Colonic mucosa (tissue), 4 donors: ENCODE results near the gene FAM53A. TPM values are rescaled to one million over a fixed set of nuclear protein-coding genes. Genes with fewer than 3 reads are reported as not detected.

ENCODE experiments used
- DNase-seq: peaks from one replicate; pipeline ENCODE4 v3.0.0-alpha.2; 2020
- H3K27ac ChIP-seq: fragments of 200-600 bp; one replicate; pipeline ENCODE4 v1.8.0; 2021
- H3K27me3 ChIP-seq: fragments of 200-600 bp; one replicate; pipeline ENCODE4 v1.8.0; 2021
- H3K36me3 ChIP-seq: fragments of 200-600 bp; one replicate; pipeline ENCODE4 v1.8.0; 2021
- H3K4me1 ChIP-seq: fragments of 200-600 bp; one replicate; pipeline ENCODE4 v1.8.0; 2021; ENCODE audit warnings: mild to moderate bottlenecking
- H3K4me3 ChIP-seq: fragments of 200-600 bp; one replicate; pipeline ENCODE4 v1.8.0; 2021
- H3K9ac ChIP-seq, 2 donors: one replicate each; pipeline ENCODE4 v1.7.0; 2013; ENCODE audit warnings: control low read depth in 2 of 2, low read depth in 2 of 2, low read length in 2 of 2
- H3K9me3 ChIP-seq: fragments of 200-600 bp; one replicate; pipeline ENCODE4 v1.8.0; 2021
- intact Hi-C: fragments of 100-400 bp; cut with DNase I; formaldehyde crosslinking; loops from one replicate; pipeline ENCODE4 v1.14.1; 2022
- total RNA-seq, 2 donors: library from RNA; stranded (reverse); fragmentation: NEBNext Ultra II Directional in 1 of 2; extraction: Animal tissue kit (Norgen Biotek cat#: 25700) in 1 of 2; gene quantifications; one replicate each; pipeline ENCODE4 v1.2.1, GENCODE V29; 2021
- TF ChIP-seq, protein P1 (sequence below): fragments of 200-600 bp; IDR thresholded peaks from one replicate; pipeline ENCODE4 v1.8.0; 2022; ENCODE audit warnings: antibody characterized with exemption, mild to moderate bottlenecking
- donor health status: healthy.
- donor health status: DM: no; HTN: no; CAD: no.
- donor health status: DM: no; HTN: no; CAD: no.

FAM53A gene
- total RNA-seq, 2 donors from 2014 or later = 0.86 to 1.5 TPM

DNA sequence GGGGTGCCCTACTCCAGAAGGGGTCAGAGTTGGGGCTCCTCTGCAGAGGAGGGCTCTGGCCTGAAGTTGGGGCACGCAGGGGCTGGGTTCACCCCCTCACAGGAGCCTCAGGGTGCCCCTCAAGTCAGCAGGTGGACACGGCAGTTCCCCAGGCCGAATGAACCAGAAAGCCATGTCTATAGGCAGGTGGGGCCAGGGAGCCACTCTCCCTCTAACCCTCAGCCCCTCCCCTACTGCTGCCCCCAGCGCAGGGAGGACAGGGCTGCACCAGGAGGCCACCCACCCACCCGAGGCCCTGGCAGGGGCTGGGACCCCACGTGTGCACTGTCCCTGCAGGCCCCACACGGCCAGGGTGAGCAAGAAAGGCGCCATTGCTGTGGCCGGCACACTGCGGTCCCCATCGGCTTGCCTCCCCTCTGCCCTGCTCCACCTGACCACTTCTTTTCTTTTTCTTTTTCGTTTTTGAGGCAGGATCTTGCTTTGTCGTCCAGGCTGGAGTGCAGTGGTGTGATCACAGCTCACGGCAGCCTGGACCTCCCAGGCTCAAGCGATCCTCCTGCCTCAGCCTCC, 83.8 kb downstream of the FAM53A start:
- TF ChIP-seq, protein P1, sequence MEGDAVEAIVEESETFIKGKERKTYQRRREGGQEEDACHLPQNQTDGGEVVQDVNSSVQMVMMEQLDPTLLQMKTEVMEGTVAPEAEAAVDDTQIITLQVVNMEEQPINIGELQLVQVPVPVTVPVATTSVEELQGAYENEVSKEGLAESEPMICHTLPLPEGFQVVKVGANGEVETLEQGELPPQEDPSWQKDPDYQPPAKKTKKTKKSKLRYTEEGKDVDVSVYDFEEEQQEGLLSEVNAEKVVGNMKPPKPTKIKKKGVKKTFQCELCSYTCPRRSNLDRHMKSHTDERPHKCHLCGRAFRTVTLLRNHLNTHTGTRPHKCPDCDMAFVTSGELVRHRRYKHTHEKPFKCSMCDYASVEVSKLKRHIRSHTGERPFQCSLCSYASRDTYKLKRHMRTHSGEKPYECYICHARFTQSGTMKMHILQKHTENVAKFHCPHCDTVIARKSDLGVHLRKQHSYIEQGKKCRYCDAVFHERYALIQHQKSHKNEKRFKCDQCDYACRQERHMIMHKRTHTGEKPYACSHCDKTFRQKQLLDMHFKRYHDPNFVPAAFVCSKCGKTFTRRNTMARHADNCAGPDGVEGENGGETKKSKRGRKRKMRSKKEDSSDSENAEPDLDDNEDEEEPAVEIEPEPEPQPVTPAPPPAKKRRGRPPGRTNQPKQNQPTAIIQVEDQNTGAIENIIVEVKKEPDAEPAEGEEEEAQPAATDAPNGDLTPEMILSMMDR = no peak
- H3K4me3 ChIP-seq = no peak overlapping the region
- DNase-seq = no peak
- no peaks in the 10 kb centered on the region for H3K4me1 ChIP-seq
- no peak overlapping the region for H3K9ac ChIP-seq
- no peak overlapping the region for H3K27ac ChIP-seq
- no peaks in the 10 kb centered on the region for H3K27me3 ChIP-seq
- no peaks in the 10 kb centered on the region for H3K36me3 ChIP-seq
- intact Hi-C loops = no loop called here
- no peaks in the 10 kb centered on the region for H3K9me3 ChIP-seq

DNA sequence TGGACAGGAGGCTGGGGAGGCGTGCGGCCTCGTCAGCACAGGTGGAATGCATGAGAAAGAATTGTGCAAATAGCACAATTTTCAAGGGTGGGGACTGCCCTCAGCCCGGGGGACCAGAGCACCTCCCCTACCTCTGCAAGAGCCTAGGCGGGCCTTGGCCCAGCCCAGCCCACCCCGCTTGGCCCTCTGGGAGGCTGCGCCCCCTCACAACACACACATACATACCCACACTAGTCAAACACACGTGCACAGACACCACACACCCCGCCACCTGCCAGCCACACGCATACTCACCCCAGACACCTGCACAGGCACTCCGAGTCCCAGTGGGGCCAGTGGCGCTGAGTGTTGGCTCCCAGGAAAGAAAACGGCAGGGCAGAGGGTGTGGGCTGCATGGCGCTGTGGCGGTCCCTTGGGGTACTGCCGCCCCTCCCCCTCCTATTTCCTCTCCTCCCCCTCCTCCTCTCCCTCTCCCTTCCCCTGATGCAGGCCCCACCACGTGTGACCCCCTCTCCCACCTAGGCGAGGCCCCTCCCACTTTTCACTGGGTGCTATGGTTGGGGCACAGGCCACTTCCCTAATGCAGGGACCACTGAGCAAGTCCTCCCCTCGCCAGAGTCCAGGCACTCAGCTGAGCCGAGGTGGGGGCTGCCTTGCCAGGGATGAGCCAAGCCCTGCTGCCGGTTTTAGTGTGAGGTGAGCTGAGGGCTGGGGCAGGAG, 84.5 kb downstream of the FAM53A start:
- H3K4me1 ChIP-seq = no peaks in the 10 kb centered on the region
- no peaks in the 10 kb centered on the region for H3K9me3 ChIP-seq
- intact Hi-C loops = no loop called here
- DNase-seq = no peak
- no peak overlapping the region for H3K4me3 ChIP-seq
- H3K27ac ChIP-seq = no peak overlapping the region
- TF ChIP-seq, protein P1 = no peak
- no peaks in the 10 kb centered on the region for H3K36me3 ChIP-seq
- H3K27me3 ChIP-seq = peaks cover 5% of the 10 kb centered on the region
- H3K9ac ChIP-seq = no peak overlapping the region

DNA sequence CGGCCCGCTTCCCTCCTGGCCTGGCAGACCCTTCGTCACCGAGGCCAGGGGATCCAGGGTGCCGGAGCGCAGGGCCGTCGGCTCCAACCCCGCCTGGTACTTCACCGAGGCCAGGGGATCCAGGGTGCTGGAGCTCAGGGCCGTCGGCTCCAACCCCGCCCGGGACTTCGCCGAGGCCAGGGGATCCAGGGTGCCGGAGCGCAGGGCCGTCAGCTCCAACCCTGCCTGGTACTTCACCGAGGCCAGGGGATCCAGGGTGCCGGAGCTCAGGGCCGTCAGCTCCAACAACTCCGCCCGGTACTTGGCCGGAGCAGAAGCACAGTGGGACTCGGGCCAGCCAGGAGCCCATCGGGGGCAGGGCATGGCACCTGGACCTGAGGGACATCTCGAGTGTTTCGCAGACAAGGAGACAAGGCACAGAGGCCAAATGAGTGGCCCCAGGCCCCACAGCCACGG, 85.1 kb downstream of the FAM53A start:
- intact Hi-C loops = no loop called here
- Histone ChIP-seq H3K9ac (no peak overlapping the region), H3K27me3 (peaks cover 5% of the 10 kb centered on the region), H3K9me3 (no peaks in the 10 kb centered on the region), H3K4me3 (no peak overlapping the region), H3K4me1 (no peaks in the 10 kb centered on the region), H3K27ac (no peak overlapping the region), H3K36me3 (no peaks in the 10 kb centered on the region)
- TF ChIP-seq, protein P1 = no peak
- no peak for DNase-seq

DNA sequence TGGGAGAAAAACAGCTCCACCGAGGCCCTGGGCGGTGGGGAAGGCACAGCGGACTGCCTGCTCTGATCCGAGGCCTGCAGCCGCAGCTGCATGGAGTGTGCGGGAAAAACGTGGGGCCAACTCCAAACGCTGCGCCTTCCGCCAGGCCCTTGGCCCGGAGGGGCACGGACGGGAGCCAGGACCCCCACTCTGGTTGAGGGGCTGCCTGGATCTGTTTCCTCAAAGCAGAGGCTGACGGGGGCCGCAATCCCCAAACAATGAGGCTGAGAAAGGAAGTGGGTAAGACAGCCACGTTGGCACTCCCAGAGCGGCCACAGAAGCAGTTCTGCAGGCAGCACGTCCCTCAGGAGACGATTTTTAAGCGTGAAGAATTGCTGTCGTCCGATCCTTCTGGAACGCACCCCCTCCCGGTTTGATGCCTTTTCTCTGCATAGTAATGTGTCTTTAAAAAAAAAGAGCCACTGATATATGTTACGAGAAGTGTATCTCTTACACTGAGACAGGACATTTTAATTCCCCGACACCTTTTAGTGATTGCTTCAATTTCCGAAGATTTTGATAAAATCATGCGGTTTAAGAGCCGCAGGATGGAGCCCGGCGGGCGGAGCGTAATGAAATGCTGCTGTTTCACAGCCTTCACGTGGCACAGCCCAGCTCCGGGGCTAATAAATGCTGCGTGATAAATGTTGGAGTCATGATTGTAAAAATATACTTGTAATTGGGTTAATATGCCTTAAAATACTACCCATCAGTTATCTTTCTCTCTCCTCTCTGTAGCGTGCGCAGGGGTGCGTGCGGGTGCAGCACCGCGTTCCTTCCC, 85.7 kb downstream of the FAM53A start:
- Histone ChIP-seq H3K36me3 (no peaks in the 10 kb centered on the region), H3K4me1 (no peaks in the 10 kb centered on the region), H3K27me3 (peaks cover 5% of the 10 kb centered on the region), H3K9ac (no peak overlapping the region), H3K9me3 (no peaks in the 10 kb centered on the region), H3K4me3 (no peak overlapping the region), H3K27ac (no peak overlapping the region)
- intact Hi-C loops = no loop called here
- TF ChIP-seq, protein P1 = no peak
- no peak for DNase-seq

DNA sequence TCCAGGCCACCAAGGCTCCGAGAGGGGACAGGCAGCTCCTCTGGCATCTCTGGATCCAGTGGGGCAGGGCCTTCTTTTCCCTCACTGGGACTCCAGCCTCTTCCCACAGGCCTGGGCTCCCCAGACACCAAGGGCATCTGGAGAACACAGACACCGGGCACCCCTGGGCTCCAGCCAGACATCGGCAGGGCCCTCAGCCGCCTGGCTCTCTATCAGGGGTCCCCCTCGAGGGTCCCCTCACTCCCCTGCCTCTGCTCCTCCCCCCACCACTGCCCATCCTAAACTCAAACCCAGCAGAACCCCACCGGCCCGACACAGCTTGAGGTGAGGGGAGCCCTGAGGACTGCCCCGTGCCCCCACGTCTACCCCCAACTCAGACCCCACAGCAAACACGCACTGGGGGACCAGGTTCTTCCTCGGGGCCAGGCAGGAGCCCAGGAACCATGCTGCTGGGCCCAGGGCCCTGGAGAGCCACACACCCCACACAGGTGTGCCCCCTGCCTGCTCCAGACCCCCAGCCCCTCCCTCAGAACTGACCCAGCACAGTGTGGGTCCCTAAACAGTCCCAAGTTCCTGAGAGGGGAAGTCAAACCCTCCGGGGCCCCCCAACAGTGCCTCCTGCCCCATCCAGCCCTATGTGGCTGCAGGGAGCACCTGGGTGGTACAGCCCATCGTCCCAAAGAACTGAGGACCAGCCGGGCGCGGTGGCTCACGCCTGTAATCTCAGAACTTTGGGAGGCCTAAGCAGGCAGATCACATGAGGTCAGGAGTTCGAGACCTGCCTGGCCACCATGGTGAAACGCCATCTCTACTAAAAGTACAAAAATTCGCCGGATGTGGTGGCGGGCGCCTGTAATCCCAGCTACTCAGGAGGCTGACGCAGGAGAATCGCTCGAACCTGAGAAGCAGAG, 86.8 kb downstream of the FAM53A start:
- no peaks in the 10 kb centered on the region for H3K4me1 ChIP-seq
- intact Hi-C loops = no loop called here
- peaks cover 5% of the 10 kb centered on the region for H3K27me3 ChIP-seq
- H3K27ac ChIP-seq = no peak overlapping the region
- no peaks in the 10 kb centered on the region for H3K9me3 ChIP-seq
- H3K36me3 ChIP-seq = no peaks in the 10 kb centered on the region
- no peak overlapping the region for H3K4me3 ChIP-seq
- H3K9ac ChIP-seq = no peak overlapping the region
- DNase-seq = no peak
- TF ChIP-seq, protein P1 = no peak
